ENCODE results near the gene FAM76B. TPM values are rescaled to one million over a fixed set of nuclear protein-coding genes. Genes with fewer than 3 reads are reported as not detected.

Gene FAM76B
- total and polyA plus RNA-seq, 2 of the 13 experiments (the other 11 are each of a cell fraction or from before 2014, with no cell fraction given): 20.2 to 24.2 TPM

- H4K20me1 ChIP-seq (ENCODE audit: insufficient read depth, low read length): no peaks in the 10 kb centered on the region
- no TSS peak for BruUV-seq (replicated peaks)
- no peak overlapping the region for H3K27ac ChIP-seq (ENCODE audit: extremely low read length, insufficient read depth, low read length)
- WGBS (ENCODE audit: low lambda C conversion rate): 96% methylated on average over 4 of the region's 4 CpGs
- FAIRE-seq: no peak
- ChIA-PET CTCF (ENCODE audit: low intra/inter-chr PET ratio, low total read pairs) (no interaction called here), POLR2A (no interaction called here)
- intact Hi-C loops (cut with micrococcal nuclease; ENCODE audit: unreplicated experiment) (no loop called here), in situ Hi-C loops (cut with HindIII; ENCODE audit: extremely low pct_ligation_motif_present, low pct_unique_long_range_greater_than_20kb) (no loop called here)
- peaks cover 0 to 21% of the 10 kb centered on the region in 2 experiments for H3K36me3 ChIP-seq (replicated peaks in 1 of 2; ENCODE audit: control insufficient read depth in 1 of 2, insufficient read depth in 2 of 2, low read length in 2 of 2)
- no peak overlapping the region for H3K4me3 ChIP-seq (replicated peaks in 1 of 3; ENCODE audit: insufficient read depth in 1 of 3, low read depth in 2 of 3, low read length in 3 of 3)
- TF ChIP-seq MLLT10 (CRISPR knock-in tag; IDR thresholded peaks at IDR 0.05): no peak
- no peak for TF ChIP-seq THRA (CRISPR knock-in tag; IDR thresholded peaks at IDR 0.05; ENCODE audit: borderline replicate concordance)
- no peak for TF ChIP-seq ZNF589 (CRISPR knock-in tag; conservative IDR thresholded peaks at IDR 0.05)
- no peak for TF ChIP-seq ZBTB43 (CRISPR knock-in tag; conservative IDR thresholded peaks at IDR 0.05)
- TF ChIP-seq CBFB (CRISPR knock-in tag; IDR thresholded peaks at IDR 0.05): no peak
- TF ChIP-seq TBX2 (CRISPR knock-in tag; IDR thresholded peaks at IDR 0.05; ENCODE audit: borderline replicate concordance): no peak
- no peak for TF ChIP-seq CEBPB (IDR thresholded peaks at IDR 0.05; ENCODE audit: borderline replicate concordance, low read depth, low read length)
- no peak for TF ChIP-seq ZNF878 (CRISPR knock-in tag; IDR thresholded peaks at IDR 0.05)
- no peak for TF ChIP-seq NKX3-1 (CRISPR knock-in tag; IDR thresholded peaks at IDR 0.05)
- no peak for TF ChIP-seq ADNP (CRISPR knock-in tag; IDR thresholded peaks at IDR 0.05)
- no peak for TF ChIP-seq ZNF777 (CRISPR knock-in tag; IDR thresholded peaks at IDR 0.05)
- no peak for TF ChIP-seq CHD2 (IDR thresholded peaks at IDR 0.05; ENCODE audit: low read depth, low read length)
- TF ChIP-seq ZNF788 (CRISPR knock-in tag; IDR thresholded peaks at IDR 0.05; ENCODE audit: borderline replicate concordance): no peak
- no peak for TF ChIP-seq ZNF446 (CRISPR knock-in tag; IDR thresholded peaks at IDR 0.05)
- ATAC-seq: no peak
- no peak overlapping the region for H3K4me2 ChIP-seq (ENCODE audit: low read depth, low read length)
- H3K9ac ChIP-seq (ENCODE audit: insufficient read depth, low read depth, low read length): no peak overlapping the region
- no peaks in the 10 kb centered on the region for H3K79me2 ChIP-seq (ENCODE audit: insufficient read depth, low read length)
- H3K4me1 ChIP-seq (ENCODE audit: insufficient read depth, low read length): no peaks in the 10 kb centered on the region
- H3K27me3 ChIP-seq (ENCODE audit: control insufficient read depth in 1 of 2, insufficient read depth in 2 of 2, low read length in 2 of 2): no peaks in the 10 kb centered on the region
- no peak for DNase-seq (ENCODE audit: low spot score)
- H3K9me3 ChIP-seq (ENCODE audit: low read length): no peaks in the 10 kb centered on the region
- H2AFZ ChIP-seq (ENCODE audit: low read length): no peak overlapping the region
Measured at GRCh38 chr11:95827696-95828095, 38.1 kb upstream of the FAM76B start.
